GM21576 (cell line): ENCODE data around the gene HNMT.
"Not testable (repeated sequence)": the region's sequence is repeated elsewhere in the genome, so short reads cannot be mapped to it uniquely, and the experiment has no call there.

ENCODE experiments used
- ATAC-seq: cut with Tn5 transposase; IDR thresholded peaks from one replicate; pipeline ENCODE4 v1.9.1; 2021; ENCODE audit warnings: mild to moderate bottlenecking, moderate library complexity; ENCODE audit not compliant: unreplicated experiment

HNMT gene

DNA sequence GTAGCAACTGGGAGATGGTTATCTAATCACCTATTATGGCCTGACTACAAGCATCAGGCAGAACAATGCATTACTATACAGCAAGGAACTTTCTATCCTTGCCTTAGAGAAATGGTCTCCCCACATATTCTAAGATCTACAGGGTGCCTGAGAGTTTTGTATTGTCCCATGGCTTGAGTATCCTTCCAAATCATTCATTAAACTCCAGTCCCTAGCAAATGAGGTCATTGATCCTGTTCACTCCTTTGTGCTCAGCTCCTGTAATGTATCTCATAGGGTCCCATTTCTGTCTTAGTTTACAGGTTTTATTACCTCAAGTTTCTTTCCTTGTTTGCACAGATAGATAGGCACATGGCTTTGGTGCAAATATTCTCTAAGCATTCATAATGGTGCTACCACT, 9.0 kb downstream of the HNMT start:
- no peak for ATAC-seq

DNA sequence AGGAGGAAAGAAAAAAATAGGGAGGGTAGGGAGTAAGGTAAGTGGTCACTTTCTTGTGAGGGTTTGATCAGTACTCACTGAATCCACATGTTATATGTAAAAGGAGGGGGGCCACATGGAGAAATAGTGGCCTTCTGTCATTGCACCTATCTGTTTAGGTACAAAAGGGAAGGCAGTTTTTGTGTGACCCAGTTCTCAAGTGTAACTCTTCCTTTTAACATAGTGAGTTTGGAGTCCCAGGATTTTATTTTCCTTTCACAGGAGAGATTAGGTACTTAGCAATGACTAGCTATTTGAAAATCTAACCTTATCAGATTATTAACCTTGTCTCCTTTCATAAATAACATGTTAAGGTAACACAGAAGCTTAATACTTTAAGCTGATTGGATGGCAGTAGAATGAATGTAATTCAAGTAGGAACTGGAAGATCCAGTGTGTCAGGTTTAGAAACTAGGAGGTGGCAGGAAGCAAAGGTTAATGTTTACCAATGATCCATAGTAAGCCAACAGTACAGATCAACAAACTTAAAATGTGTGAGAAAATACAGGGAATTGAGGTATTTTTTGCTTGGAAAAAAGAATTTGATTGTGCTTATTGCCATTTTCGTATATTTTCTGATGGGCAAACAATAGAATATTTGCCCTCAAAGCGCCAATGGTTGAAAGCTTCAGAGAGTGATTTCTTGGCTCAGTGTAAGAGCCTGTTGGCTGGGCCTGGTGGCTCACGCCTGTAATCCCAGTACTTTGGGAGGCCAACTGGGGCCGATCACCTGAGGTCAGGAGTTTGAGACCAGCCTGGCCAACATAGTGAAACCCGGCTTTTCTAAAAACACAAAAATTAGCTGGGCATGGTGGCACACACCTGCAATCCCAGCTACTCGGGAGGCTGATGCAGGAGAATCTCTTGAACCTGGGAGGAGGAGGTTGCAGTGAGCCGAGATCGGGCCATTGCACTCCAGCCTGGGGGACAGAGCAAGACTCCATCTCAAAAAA, 11.3 kb downstream of the HNMT start:
- no peak for ATAC-seq

DNA sequence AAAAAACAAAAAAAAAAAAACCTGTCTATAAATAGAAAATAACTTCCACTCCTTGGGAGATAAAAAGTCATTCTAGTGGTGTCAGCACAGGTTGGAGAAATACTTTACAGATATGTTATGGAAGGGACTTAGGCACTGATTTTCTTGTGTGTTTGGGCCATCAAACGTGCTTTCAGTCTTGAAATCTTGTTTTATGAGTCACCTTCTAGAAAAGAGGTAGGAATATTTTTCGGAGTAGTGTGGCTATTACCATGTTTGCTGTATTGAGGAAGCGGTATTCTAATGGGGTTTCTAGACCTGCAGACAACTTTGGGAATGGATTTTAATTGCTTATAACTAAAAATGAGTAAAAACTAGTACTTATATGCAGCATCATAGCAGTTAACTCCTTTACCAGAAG, 12.0 kb downstream of the HNMT start:
- ATAC-seq: no peak

DNA sequence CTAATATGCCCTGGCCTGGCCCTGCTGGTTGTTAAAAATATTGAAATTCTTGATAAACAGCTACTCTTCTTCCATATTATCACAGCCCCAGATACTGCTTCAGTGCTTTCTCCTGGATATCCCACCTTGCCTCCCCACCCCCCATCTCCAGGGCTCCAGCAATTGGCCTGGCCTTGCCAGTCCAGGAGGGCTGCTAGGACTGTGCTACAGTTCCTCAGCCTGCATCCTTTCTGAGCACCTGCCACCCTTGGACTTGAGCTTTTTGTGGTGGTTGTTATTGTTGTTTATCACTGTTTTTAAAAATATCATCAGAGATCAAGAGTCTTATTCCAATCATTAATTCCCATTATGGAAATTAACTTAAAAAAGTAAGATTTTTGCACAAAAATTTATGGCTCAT, 13.5 kb downstream of the HNMT start:
- ATAC-seq: no peak

DNA sequence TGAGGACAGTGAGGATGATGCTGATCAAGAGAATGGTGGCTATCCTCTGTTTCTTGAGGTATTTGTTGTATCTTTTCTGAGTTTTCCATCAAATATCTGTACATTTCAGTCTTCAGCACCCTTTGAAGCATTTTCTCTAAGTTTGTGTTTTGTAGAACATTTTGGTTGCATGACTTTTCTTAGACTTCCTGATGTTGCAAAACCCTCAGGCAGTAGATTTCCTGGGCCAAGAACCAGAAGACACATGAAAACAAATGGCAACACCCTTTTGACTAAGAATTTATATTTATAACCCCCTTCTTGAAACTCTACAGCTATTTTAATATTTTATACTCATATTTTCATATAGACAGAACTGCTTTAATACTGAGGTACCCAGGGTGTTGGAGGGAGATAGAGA, 16.2 kb downstream of the HNMT start:
- no peak for ATAC-seq

DNA sequence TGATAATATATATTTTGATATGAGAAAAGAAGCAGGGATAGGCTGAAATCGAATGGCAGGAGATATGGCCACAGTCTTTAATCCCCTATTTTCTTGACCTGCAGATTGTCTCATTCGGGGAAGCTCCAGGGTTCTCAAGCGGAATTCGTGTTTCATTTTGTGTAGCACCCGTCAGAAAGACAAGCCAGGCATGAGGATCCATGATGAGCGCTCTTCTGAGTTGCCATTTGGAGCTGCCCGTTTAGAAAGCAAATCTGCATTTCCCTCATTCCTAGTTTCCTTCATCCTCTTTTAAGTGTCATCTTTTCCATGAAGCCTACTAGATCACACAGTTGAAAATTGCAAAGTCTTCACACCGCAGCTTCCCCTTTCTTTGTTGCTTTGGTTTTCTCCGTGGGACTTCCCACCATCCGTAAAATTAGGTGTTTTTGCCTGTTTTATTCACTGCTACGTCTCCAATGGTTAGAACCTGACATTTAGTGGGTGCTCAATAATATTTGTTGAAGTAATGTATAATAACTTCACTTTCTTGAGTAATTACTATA, 16.9 kb downstream of the HNMT start:
- ATAC-seq: no peak

DNA sequence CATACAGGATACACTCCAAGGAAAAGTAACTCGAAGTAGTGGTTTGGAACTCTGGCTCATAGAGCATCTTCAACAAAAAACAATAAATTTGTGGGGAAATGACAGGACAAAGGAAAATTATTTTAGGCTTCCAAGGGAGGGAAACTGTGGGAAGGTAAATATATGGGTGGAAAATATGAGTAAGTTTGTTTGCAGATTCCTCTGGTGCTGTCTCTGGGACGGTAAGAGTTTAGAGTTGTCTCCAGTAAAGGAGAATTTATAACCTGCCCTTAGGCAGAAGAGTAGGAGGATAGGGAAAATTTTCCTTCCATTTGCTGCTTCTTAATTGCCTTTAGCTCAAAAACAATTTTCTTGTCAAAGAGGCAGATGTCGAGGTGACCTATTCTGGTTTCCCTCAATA, 19.3 kb downstream of the HNMT start:
- ATAC-seq: no peak

DNA sequence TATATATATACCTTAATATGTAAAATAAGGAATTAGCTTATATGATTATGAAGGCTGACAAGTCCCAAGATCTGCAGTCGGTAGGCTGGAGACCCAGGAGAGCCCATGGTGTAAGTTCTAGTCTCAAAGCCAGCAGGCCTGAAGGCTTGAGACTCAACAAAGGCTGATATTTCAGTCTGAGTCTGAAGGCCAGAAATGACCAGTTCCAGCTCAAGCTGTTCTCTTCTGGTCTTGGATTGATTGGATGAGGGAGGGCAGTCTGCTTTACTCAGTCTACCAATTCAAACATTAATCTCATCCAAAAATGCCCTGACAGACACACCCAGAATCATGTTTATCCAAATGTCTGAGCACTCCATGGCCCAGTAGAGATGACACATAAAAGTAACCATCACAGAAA, 22.0 kb downstream of the HNMT start:
- no peak for ATAC-seq

DNA sequence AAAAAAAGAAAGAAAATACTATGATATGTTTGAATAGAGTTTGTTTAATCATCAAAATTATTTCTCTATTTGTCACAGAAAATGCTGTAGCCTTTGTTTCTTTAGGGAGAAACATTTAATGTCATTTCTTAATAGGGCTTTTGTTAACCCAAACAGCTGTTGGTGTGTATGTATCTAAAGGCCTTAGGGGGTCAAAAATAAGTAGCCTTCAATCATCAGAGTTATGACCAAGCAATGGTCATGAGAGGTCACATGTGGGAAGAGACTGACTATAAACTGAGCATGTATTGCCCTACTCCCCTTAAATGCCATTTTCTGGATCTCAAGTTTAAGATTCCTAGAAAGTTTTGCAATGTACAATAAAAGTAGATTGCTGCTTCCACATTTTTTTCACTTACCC, 22.7 kb downstream of the HNMT start:
- ATAC-seq: no peak

DNA sequence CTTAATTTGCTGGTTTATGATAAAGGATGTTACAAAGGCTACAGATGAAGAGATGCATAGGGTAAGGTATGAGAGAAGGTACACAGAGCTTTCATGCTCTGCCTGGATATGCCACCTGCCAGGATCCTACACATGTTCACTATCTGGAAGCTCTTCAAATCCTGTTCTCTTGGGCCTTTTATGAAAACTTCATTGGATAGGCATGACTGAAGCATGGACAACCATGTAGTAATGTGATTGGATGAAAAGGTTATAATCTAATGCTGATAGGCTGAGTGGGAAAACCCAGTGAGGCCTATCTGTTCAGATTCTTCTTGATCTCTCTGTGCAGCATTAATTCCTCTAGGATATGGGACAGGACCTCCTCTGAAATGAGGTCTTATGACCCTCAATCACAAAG, 26.8 kb downstream of the HNMT start:
- no peak for ATAC-seq

DNA sequence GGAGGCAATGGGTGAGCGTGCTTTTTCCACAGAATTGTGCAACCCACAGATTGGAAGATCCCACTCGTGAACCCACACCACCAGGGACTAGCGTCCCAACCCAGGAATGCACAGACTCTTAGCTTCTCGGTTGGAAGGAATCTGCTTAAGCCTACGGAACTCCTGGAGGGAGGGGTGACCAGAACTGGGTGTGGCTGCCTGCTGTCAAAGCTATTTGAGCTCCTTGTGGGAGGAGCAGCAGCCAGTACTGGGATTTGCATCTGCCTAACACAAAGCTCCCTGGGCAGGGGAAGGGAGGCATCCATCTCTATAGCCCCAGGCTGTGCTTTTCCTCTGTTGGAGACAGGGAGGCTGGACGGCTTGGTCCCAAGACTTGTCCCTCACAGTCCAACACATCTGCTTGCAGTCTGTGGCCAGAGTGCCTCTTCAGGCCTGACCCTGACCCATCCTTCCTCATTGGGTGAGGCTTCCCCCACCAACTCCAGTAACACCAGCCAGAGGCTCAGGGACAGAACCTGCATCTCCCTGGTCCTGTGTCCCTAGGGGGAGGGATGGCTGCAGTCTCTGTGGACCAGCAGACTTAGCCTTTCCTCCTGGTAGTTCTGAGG, 27.9 kb downstream of the HNMT start:
- ATAC-seq: no peak

DNA sequence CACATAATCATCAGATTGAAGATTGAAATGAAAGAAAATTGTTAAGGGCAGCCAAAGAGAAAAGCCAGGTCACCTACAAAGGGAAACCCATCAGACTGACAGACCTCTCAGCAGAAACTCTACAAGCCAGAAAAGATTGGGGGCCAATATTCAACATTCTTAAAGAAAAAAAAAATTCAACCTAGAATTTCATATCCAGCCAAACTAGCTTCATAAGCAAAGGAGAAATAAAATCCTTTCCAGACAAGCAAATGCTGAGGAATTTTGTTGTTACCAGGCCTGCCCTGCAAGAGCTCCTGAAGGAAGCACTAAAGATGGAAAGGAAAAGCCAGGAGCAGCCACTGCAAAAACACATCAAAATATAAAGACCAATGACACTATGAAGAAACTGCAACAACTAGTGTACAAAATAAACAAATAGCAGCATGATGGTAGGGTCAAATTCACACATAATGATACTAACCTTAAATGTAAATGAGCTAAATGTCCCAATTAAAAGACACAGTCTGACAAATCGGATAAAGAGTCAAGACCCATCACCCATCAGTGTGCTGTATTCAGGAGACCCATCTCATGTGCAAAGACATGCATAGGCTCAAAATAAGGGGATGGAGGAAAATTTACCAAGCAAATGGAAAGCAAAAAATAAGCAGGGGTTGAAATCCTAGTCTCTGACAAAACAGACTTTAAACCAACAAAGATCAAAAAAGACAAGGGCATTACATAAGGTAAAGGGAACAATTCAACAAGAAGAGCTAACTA, 29.6 kb downstream of the HNMT start:
- not testable (repeated sequence) for ATAC-seq

DNA sequence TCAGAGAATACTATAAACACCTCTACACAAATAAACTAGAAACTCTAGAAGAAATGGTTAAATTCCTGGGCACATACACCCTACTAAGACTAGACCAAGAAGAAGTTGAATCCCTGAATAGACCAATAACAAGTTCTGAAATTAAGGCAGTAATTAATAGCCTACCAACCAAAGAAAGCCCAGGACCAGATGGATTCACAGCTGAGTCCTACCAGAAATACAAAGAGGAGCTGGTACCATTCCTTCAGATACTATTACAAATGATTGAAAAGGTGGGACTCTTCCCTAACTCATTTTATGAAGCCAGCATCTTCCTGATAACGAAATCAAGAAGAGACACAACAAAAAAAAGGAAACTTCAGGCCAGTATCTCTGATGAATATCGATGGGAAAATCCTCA, 31.1 kb downstream of the HNMT start:
- ATAC-seq: not testable (repeated sequence)

DNA sequence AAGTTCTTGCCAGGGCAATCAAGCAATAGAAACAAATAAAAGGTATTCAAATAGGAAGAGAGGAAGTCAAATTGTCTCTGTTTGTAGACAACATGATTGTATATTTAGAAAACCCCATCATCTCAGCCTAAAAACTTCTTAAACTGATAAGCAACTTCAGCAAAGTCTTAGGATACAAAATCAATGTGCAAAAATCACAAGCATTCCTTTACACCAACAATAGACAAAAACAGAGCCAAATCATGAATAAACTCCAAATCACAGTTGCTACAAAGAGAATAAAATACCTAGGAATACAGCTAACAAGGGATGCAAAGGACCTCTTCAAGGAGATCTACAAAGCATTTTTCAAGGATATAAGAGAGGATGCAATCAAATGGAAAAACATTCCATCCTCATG, 31.9 kb downstream of the HNMT start:
- not testable (repeated sequence) for ATAC-seq

DNA sequence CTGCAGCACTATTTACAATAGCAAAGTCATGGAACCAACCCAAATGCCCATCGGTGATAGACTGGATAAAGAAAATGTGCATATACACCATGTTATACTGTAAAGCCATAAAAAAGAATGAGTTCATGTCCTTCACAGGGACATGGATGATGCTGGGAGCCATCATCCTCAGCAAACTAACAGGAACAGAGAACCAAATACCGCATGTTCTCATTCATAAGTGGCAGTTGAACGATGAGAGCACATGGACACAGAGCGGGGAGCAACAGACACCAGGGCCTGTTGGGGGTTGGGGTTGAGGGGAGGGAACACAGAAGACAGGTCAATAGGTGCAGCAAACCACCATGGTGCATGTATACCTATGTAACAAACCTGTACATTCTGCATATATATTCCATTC, 33.5 kb downstream of the HNMT start:
- ATAC-seq: no peak

DNA sequence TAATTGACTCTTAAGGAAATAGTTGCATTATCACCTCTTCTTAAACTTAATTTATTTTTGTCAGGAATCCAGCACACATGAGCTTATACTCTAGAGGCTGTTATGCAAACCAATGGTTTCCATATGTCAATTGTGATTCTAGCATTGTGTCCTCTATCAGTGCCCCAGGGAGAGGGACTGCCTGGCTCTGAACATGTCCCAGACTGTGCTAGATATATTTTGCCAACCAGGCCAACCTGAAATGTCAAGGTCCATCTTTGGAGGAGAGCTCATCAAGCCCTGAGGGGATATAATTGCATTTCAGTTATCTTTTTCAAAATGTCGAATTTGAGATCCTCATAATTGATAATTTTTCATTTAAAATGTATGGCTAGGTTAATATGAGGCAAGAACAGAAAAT, 34.2 kb downstream of the HNMT start:
- ATAC-seq: no peak

DNA sequence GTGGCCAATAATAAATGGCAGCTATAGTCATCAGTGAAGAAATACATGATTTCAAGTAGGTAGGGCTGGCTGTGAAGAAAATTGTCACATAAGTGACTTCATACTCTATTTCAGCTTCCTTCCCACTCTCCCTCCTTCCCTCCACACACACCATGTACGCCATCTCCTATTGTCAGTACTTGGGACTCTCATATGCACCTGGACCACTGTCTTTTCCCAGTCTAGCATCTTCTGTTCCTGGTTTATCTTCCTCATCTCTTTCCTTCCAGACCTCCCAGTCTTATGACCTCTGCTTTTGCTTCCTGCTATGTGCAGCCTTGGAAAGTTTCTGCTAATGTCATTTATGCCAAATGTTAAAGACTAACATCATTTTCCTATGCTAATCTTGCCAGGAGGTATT, 35.0 kb downstream of the HNMT start:
- no peak for ATAC-seq

DNA sequence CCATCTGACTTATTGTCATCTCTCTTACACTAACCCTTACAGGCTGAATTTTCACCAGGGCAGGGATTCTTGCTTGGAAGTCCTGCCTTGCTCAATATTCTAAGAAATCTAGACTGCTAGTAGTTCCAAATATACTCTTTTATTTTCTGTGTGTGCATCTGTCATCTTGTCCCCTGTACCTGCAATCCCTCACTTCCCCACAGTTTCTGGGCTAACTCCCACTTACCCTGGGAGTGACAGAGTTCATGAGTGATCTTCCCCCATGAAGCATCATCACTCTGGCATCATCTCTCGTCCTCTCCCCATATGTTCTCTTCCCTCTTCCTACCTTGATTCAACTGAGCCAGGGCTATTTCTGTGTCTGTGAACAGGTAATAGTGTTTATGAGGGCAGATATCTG, 35.7 kb downstream of the HNMT start:
- ATAC-seq: no peak

DNA sequence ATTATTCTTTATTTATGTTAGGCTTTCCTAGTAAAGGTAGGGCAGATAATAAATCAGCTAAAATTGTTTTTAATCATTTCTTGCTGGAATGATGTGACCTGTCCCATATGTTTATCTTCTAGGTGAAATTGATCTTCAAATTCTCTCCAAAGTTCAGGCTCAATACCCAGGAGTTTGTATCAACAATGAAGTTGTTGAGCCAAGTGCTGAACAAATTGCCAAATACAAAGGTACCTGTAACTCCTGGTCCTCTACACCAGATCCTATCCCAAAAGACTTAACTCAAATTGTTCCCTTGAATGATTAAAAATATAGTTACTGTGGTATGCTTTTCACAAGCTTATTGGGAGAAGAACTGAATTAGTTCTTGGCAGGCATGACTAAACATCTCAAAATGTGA, 36.5 kb downstream of the HNMT start:
- no peak for ATAC-seq

DNA sequence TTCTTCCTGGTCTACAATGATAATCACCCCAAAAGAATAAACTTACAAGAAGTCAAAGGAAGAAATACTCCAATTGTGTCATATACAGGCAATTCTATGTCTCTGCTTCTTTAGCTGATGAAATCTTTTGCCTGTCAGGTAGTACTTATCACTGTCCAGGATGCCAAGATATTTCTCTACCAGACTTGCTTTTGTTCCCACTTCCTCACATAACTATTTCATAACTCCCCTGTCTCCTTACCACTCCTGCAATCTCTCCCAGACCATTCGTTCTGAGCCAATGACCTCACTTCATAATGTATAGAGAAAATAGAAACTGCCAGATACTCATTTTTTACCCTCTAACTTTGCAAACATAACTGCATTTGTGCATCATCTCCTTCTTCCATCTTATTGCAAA, 39.1 kb downstream of the HNMT start:
- no peak for ATAC-seq

DNA sequence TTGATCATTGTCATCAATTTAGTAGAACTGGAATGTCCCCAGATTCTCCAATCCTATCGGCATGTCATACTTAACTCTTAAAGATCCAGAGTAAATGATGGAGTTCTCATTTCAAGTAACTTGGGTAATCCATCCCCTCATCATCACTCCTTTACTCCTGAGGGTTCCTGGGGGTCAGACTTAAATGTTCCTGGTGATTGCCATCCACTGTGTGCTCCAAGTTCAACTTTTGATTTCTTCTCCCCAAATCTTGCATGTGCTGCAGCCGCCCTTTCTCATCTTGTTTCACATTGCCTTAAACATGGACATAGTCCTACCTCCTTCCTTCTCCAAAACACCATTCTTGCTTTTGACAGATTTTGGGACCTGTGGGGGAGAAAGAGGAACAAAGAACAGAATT, 43.2 kb downstream of the HNMT start:
- no peak for ATAC-seq
